ENCODE measurements around the gene TRIP12.

- TF ChIP-seq CTCF (IDR thresholded peaks at IDR 0.05): no peak
- TF ChIP-seq POLR2AphosphoS5 (IDR thresholded peaks at IDR 0.05; ENCODE audit: insufficient read depth in 1 of 2, low read depth in 1 of 2): no peak
- TF ChIP-seq POLR2A (IDR thresholded peaks at IDR 0.05): no peak
Measured at GRCh38 chr2:229715895-229716507, 205.8 kb downstream of the TRIP12 start.
